ENCODE measurements around the gene SUPT4H1.

Gene SUPT4H1

DNA sequence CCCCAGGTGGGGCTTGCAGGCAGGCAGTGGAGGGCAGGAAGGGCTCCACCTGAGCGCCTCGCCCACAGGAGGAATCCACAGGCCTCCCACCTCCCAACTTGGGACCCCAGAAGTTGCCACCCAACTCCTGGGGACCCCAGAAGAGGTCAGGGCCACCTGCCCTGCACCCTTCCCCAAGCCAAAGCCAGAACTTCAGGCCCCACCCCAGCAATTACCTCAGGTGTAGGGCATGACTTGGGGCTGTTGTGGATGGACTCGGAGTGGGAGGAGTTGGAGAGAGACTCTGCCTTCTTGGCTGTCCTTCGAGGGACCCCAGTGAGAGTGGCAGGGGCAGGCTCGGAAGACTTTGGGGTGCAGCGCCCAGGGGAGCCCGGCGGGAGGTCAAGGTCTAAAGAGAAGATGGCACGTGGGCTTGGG, 33.9 kb downstream of the SUPT4H1 start:
- Histone ChIP-seq H3K36me3 (ENCODE audit: low read depth) (no peaks in the 10 kb centered on the region), H3K4me1 (ENCODE audit: insufficient read depth, poor library complexity, severe bottlenecking) (no peaks in the 10 kb centered on the region), H3K27ac (ENCODE audit: poor library complexity, severe bottlenecking) (no peak overlapping the region), H3K4me3 (ENCODE audit: severe bottlenecking) (no peak overlapping the region), H3K9me3 (ENCODE audit: severe bottlenecking) (no peaks in the 10 kb centered on the region), H3K27me3 (ENCODE audit: insufficient read depth, poor library complexity, severe bottlenecking) (no peaks in the 10 kb centered on the region)
- TF ChIP-seq, protein P1, sequence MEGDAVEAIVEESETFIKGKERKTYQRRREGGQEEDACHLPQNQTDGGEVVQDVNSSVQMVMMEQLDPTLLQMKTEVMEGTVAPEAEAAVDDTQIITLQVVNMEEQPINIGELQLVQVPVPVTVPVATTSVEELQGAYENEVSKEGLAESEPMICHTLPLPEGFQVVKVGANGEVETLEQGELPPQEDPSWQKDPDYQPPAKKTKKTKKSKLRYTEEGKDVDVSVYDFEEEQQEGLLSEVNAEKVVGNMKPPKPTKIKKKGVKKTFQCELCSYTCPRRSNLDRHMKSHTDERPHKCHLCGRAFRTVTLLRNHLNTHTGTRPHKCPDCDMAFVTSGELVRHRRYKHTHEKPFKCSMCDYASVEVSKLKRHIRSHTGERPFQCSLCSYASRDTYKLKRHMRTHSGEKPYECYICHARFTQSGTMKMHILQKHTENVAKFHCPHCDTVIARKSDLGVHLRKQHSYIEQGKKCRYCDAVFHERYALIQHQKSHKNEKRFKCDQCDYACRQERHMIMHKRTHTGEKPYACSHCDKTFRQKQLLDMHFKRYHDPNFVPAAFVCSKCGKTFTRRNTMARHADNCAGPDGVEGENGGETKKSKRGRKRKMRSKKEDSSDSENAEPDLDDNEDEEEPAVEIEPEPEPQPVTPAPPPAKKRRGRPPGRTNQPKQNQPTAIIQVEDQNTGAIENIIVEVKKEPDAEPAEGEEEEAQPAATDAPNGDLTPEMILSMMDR (IDR thresholded peaks at IDR 0.05; ENCODE audit: poor library complexity, severe bottlenecking): no peak
- no peak for ATAC-seq (ENCODE audit: low read depth)
- DNase-seq (ENCODE audit: low spot score): peak; percentile 45

DNA sequence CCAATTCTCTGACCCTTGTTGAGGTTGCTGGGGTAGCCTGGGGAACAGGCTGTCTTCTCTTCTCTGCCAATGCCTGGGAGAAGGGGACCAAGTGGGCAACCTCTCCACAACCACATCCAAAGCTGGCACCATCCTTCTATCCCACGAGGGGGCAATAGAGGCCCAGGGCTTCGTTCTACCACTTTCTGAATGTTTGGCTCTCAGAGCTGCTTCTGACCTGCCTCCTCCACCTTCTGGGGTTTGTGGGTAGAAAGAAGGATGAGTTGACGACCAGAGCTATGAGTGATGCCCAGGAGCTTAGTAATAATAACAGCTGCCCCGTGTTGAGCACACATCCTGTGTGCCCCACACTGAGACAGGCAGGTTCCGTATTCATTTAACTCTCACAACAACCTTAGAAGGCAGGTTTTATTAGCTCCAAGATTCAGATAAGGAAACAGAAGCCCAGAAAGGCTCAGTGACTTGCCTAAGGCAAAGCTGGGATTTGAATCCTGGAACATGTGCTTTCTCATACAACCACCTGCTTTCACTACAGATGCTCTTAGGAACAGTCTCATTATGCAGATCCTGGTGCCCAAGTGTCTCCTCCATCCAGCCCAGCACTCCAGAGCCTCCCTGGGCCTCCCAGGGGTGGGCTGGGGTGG, 34.5 kb downstream of the SUPT4H1 start:
- TF ChIP-seq, protein P1 (IDR thresholded peaks at IDR 0.05; ENCODE audit: poor library complexity, severe bottlenecking): peak; percentile 90
- Histone ChIP-seq H3K4me3 (ENCODE audit: severe bottlenecking) (no peak overlapping the region), H3K36me3 (ENCODE audit: low read depth) (no peaks in the 10 kb centered on the region), H3K27ac (ENCODE audit: poor library complexity, severe bottlenecking) (no peak overlapping the region), H3K4me1 (ENCODE audit: insufficient read depth, poor library complexity, severe bottlenecking) (no peaks in the 10 kb centered on the region), H3K27me3 (ENCODE audit: insufficient read depth, poor library complexity, severe bottlenecking) (no peaks in the 10 kb centered on the region), H3K9me3 (ENCODE audit: severe bottlenecking) (no peaks in the 10 kb centered on the region)
- peak; percentile 68 for DNase-seq (ENCODE audit: low spot score)
- peak; percentile 83 for ATAC-seq (ENCODE audit: low read depth)

DNA sequence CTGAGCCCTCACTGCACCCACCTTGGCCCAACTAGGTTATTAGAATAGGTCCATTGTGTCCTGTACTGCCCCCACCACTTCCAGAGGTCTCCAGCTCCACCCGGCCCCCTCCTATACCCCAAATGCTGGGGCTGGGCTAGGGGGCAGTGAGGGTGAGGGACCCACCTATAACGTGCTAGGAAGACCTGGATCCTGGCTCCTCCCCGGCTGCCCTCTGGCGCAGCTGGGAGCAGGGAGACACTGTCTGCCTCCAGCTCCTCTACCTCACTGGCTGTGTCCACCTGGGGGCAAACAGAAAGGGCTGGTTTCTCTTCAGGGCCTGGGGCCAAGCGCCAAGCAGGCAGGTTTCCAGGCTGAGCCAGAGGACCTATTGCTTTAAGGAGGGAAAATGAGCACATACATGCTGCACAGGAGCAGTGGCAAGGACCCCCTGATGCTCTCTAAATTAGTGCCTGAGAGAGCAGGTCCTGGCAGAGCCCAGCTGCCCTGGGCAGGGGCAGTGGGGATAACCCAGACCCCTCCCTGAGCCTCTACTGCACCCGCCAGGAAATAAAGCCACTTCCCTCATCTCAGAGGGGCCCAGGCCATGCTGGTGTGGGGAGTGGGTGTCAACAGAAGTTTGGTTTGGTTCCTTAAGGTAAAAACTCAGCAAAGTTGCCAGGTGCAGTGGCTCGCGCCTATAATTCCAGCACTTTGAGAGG, 35.6 kb downstream of the SUPT4H1 start:
- Histone ChIP-seq H3K27ac (ENCODE audit: poor library complexity, severe bottlenecking) (no peak overlapping the region), H3K36me3 (ENCODE audit: low read depth) (no peaks in the 10 kb centered on the region), H3K4me1 (ENCODE audit: insufficient read depth, poor library complexity, severe bottlenecking) (no peaks in the 10 kb centered on the region), H3K4me3 (ENCODE audit: severe bottlenecking) (no peak overlapping the region), H3K9me3 (ENCODE audit: severe bottlenecking) (no peaks in the 10 kb centered on the region), H3K27me3 (ENCODE audit: insufficient read depth, poor library complexity, severe bottlenecking) (no peaks in the 10 kb centered on the region)
- DNase-seq (ENCODE audit: low spot score) (peak; percentile 41), ATAC-seq (ENCODE audit: low read depth) (no peak)
- TF ChIP-seq, protein P1 (IDR thresholded peaks at IDR 0.05; ENCODE audit: poor library complexity, severe bottlenecking): no peak

DNA sequence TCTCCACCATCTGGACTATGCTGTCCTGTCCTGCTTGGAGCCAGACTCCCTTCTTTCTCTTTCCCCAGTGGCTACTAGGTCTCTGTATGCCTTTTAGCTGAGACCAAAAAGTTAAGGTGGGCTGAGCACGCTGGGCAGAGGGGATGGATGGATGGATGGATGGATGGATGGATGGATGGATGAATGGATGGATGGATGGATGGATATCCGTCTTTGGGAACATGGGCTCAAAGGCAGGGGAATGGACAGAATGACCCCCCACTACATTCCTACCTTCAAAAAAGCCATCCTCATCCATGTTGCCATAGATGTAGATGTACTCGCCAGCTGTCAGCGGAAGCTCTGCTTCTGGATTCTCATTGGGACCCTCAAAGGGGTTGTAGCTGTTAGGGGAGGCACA, 36.3 kb downstream of the SUPT4H1 start:
- no peak for ATAC-seq (ENCODE audit: low read depth)
- H3K4me3 ChIP-seq (ENCODE audit: severe bottlenecking): no peak overlapping the region
- no peak overlapping the region for H3K27ac ChIP-seq (ENCODE audit: poor library complexity, severe bottlenecking)
- H3K27me3 ChIP-seq (ENCODE audit: insufficient read depth, poor library complexity, severe bottlenecking): no peaks in the 10 kb centered on the region
- H3K4me1 ChIP-seq (ENCODE audit: insufficient read depth, poor library complexity, severe bottlenecking): no peaks in the 10 kb centered on the region
- H3K9me3 ChIP-seq (ENCODE audit: severe bottlenecking): no peaks in the 10 kb centered on the region
- TF ChIP-seq, protein P1 (IDR thresholded peaks at IDR 0.05; ENCODE audit: poor library complexity, severe bottlenecking): no peak
- H3K36me3 ChIP-seq (ENCODE audit: low read depth): no peaks in the 10 kb centered on the region
- no peak for DNase-seq (ENCODE audit: low spot score)

DNA sequence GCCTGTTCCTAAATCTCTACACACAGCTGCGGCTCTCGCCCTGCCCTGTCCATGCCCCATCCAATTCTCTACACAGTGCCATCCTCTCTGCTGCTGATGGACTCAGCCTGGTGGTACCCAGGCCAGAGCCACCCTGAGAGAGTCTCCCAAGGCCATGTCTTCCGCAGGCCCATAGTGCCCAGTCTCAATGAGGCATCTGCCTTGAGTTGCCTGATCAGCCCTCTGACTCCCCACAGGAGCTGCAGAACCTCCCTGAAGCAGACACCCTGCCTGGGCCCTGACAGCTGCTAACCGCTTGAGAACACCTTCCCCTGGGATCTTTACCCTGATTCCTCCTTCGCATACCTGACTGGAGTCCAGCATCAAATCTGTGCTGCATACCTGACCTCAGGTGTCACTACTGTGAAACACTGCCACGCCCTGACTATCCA, 36.7 kb downstream of the SUPT4H1 start:
- DNase-seq (ENCODE audit: low spot score): peak; percentile 44
- Histone ChIP-seq H3K27me3 (ENCODE audit: insufficient read depth, poor library complexity, severe bottlenecking) (no peaks in the 10 kb centered on the region), H3K36me3 (ENCODE audit: low read depth) (no peaks in the 10 kb centered on the region), H3K4me1 (ENCODE audit: insufficient read depth, poor library complexity, severe bottlenecking) (no peaks in the 10 kb centered on the region), H3K27ac (ENCODE audit: poor library complexity, severe bottlenecking) (no peak overlapping the region), H3K9me3 (ENCODE audit: severe bottlenecking) (no peaks in the 10 kb centered on the region), H3K4me3 (ENCODE audit: severe bottlenecking) (no peak overlapping the region)
- TF ChIP-seq, protein P1 (IDR thresholded peaks at IDR 0.05; ENCODE audit: poor library complexity, severe bottlenecking): no peak
- 0 out of 3 replicates have a peak, but pooled peaks have one; percentile 4 for ATAC-seq (ENCODE audit: low read depth)
